GM10248 (cell line): ENCODE results near the gene SEC14L5.

Experiments
- CTCF ChIA-PET: fragments of 300-600 bp; sonication (Branson Sonifier 250); formaldehyde crosslinking; extraction: SDS; loops from one replicate; lab custom pipeline; 2021; ENCODE audit warnings: antibody characterized with exemption; lab: Yijun Ruan, JAX
- POLR2A ChIA-PET: fragments of 350-650 bp; sonication (Branson Sonifier 250); formaldehyde crosslinking; extraction: SDS; loops from one replicate; lab custom pipeline; 2020; ENCODE audit warnings: antibody characterized with exemption; lab: Yijun Ruan, JAX
- DNase-seq: peaks from one replicate; pipeline ENCODE4 v3.0.0; 2012; ENCODE audit errors: extremely low spot score
- CTCF ChIP-seq: IDR thresholded peaks from 2 replicates; pipeline ENCODE4 v1.5.1; 2012; ENCODE audit warnings: mild to moderate bottlenecking, low read depth; ENCODE audit errors: extremely low read depth, missing control alignments, control extremely low read depth

SEC14L5 gene

GRCh38 chr16:4940719-4941118 lies 17.4 kb upstream of the SEC14L5 start:
- DNase-seq: no peak
- ChIA-PET CTCF (interaction anchor here (1.6 kb wide), 1 partner anchor 9 kb away, joined by 4 read pairs; no protein-coding TSS in a partner anchor), POLR2A (no interaction called here)
- TF ChIP-seq CTCF: no peak

GRCh38 chr16:4942481-4942880 lies 15.6 kb upstream of the SEC14L5 start:
- CTCF ChIA-PET: interaction anchor here (1.2 kb wide), 1 partner anchor 11 kb away, joined by 3 read pairs; no protein-coding TSS in a partner anchor

GRCh38 chr16:4944333-4945281 lies 13.5 kb upstream of the SEC14L5 start:
- TF ChIP-seq CTCF: no peak
- ChIA-PET POLR2A (no interaction called here), CTCF (interaction anchor here (0.9 kb wide), 1 partner anchor 12 kb away, joined by 3 read pairs; no protein-coding TSS in a partner anchor)
- no peak for DNase-seq

More at GRCh38 chr16:4942481-4942880, 15.6 kb upstream of the SEC14L5 start:
- POLR2A ChIA-PET: interaction anchor here (0.6 kb wide), 1 partner anchor 104 kb away, joined by 3 read pairs; no protein-coding TSS in a partner anchor
- DNase-seq: no peak
- TF ChIP-seq CTCF: no peak

GRCh38 chr16:4945560-4946502 lies 12.3 kb upstream of the SEC14L5 start:
- ChIA-PET POLR2A (no interaction called here), CTCF (interaction anchor here (0.8 kb wide), 1 partner anchor 10 kb away, joined by 3 read pairs; no protein-coding TSS in a partner anchor)
- no peak for DNase-seq
- no peak for TF ChIP-seq CTCF

GRCh38 chr16:4946917-4947316 lies 11.2 kb upstream of the SEC14L5 start:
- ChIA-PET CTCF (no interaction called here), POLR2A (no interaction called here)
- no peak for DNase-seq
- TF ChIP-seq CTCF: no peak
